Measurements from ENCODE around the gene CARS1. TPM values are rescaled to one million over a fixed set of nuclear protein-coding genes. Genes with fewer than 3 reads are reported as not detected.

CARS1 gene
- total and polyA plus RNA-seq, 2 of the 4 experiments (the other 2 are of a cell fraction), result 72.7 to 78.3 TPM

DNA sequence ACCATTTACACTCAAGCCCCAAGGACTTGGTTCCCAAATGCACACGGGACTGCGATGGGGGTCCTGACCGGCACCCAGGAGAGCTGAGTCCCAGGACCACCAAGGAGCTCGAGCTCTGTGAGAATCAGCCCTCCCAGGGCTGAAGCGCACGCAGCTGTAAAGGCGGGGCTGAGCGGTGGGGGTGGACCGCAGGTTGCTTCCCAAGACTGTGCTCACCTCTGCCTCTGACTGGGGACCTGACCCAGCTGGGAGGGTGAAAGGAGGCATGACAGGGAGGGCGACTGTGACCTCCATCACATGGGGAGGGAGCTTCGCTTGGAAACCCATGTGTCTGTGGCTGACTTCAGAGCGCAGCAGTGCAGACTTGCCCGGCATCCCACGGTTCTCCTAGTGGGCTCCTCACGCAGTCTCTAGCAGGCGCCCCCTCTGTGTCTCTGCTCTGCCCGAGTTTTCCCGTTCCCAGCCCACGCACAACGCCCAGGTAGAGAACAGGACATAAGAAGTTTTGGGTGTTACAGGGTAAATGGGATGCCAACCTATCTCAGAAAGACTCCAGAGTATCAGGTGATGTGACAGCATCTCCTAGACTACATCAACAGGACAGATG is 49.7 kb downstream of the CARS1 start:
- no peak overlapping the region for H2BK5ac ChIP-seq (ENCODE audit: low read depth, low read length, poor library complexity, severe bottlenecking)
- no peak overlapping the region for H4K91ac ChIP-seq (ENCODE audit: insufficient read depth, low read depth, low read length)
- H2AK5ac ChIP-seq (ENCODE audit: low read depth, low read length), result no peak overlapping the region
- no peak overlapping the region for H4K8ac ChIP-seq (ENCODE audit: low read depth in 2 of 2, low read length in 2 of 2)
- H3K27me3 ChIP-seq (ENCODE audit: control insufficient read depth, insufficient read depth, low read length), result no peaks in the 10 kb centered on the region
- H2BK120ac ChIP-seq (ENCODE audit: low read depth, low read length), result no peak overlapping the region
- CTCF ChIA-PET, result no interaction called here
- TF ChIP-seq FOS (IDR thresholded peaks at IDR 0.05; ENCODE audit: low read depth, low read length), result no peak
- no peak for TF ChIP-seq RFX5 (IDR thresholded peaks at IDR 0.05; ENCODE audit: low read depth, low read length)
- TF ChIP-seq CHD1 (IDR thresholded peaks at IDR 0.05; ENCODE audit: low read depth, low read length), result no peak
- TF ChIP-seq BHLHE40 (IDR thresholded peaks at IDR 0.05; ENCODE audit: low read depth, low read length), result no peak
- TF ChIP-seq MXI1 (IDR thresholded peaks at IDR 0.05; ENCODE audit: borderline replicate concordance, low read depth, low read length), result no peak
- TF ChIP-seq, protein P1, sequence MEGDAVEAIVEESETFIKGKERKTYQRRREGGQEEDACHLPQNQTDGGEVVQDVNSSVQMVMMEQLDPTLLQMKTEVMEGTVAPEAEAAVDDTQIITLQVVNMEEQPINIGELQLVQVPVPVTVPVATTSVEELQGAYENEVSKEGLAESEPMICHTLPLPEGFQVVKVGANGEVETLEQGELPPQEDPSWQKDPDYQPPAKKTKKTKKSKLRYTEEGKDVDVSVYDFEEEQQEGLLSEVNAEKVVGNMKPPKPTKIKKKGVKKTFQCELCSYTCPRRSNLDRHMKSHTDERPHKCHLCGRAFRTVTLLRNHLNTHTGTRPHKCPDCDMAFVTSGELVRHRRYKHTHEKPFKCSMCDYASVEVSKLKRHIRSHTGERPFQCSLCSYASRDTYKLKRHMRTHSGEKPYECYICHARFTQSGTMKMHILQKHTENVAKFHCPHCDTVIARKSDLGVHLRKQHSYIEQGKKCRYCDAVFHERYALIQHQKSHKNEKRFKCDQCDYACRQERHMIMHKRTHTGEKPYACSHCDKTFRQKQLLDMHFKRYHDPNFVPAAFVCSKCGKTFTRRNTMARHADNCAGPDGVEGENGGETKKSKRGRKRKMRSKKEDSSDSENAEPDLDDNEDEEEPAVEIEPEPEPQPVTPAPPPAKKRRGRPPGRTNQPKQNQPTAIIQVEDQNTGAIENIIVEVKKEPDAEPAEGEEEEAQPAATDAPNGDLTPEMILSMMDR (conservative IDR thresholded peaks at IDR 0.05; ENCODE audit: low read depth, low read length), result no peak
- no peak for TF ChIP-seq RCOR1 (IDR thresholded peaks at IDR 0.05; ENCODE audit: insufficient replicate concordance, low read length)
- TF ChIP-seq, protein P2, sequence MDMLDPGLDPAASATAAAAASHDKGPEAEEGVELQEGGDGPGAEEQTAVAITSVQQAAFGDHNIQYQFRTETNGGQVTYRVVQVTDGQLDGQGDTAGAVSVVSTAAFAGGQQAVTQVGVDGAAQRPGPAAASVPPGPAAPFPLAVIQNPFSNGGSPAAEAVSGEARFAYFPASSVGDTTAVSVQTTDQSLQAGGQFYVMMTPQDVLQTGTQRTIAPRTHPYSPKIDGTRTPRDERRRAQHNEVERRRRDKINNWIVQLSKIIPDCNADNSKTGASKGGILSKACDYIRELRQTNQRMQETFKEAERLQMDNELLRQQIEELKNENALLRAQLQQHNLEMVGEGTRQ (IDR thresholded peaks at IDR 0.05; ENCODE audit: low read depth, low read length), result no peak
- TF ChIP-seq POLR2A (IDR thresholded peaks at IDR 0.05; ENCODE audit: low read depth, low read length), result no peak
- TF ChIP-seq RAD21 (IDR thresholded peaks at IDR 0.05; ENCODE audit: low read length), result no peak
- no peak for TF ChIP-seq MAFK (IDR thresholded peaks at IDR 0.05; ENCODE audit: low read depth, low read length)
- TF ChIP-seq NFE2L2 (IDR thresholded peaks at IDR 0.05; ENCODE audit: low read depth, low read length), result no peak
- no peak for TF ChIP-seq CEBPB (IDR thresholded peaks at IDR 0.05; ENCODE audit: low read depth, low read length)
- no peak for TF ChIP-seq SMC3 (IDR thresholded peaks at IDR 0.05; ENCODE audit: low read depth, low read length)
- no peak for TF ChIP-seq MAZ (IDR thresholded peaks at IDR 0.05; ENCODE audit: borderline replicate concordance, low read depth, low read length)
- TF ChIP-seq, protein P3, sequence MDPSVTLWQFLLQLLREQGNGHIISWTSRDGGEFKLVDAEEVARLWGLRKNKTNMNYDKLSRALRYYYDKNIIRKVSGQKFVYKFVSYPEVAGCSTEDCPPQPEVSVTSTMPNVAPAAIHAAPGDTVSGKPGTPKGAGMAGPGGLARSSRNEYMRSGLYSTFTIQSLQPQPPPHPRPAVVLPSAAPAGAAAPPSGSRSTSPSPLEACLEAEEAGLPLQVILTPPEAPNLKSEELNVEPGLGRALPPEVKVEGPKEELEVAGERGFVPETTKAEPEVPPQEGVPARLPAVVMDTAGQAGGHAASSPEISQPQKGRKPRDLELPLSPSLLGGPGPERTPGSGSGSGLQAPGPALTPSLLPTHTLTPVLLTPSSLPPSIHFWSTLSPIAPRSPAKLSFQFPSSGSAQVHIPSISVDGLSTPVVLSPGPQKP (IDR thresholded peaks at IDR 0.05; ENCODE audit: borderline replicate concordance, low read depth, low read length), result no peak
- peaks cover 3 to 32% of the 10 kb centered on the region in 2 experiments; a peak in 3 of 4 replicates for H3K79me1 ChIP-seq (ENCODE audit: low read depth in 1 of 2, low read length in 2 of 2)
- H3K27ac ChIP-seq (ENCODE audit: insufficient read depth, low read length), result no peak overlapping the region
- DNase-seq (no peak), ATAC-seq (ENCODE audit: low read depth) (no peak)
- H4K20me1 ChIP-seq (ENCODE audit: insufficient read depth, low read length), result peaks cover 16% of the 10 kb centered on the region
- H3K36me3 ChIP-seq (ENCODE audit: control insufficient read depth, insufficient read depth, low read length), result peaks cover 86% of the 10 kb centered on the region
- no TSS peak for BruUV-seq (replicated peaks)
- WGBS, 2 experiments (ENCODE audit: extremely low coverage in 2 of 2, insufficient read length in 1 of 2), result no CpG with 5 or more reads among the region's 20 CpGs
- no peak overlapping the region for H3K23ac ChIP-seq (ENCODE audit: low read depth, low read length)
- no peak overlapping the region for H2BK20ac ChIP-seq (ENCODE audit: low read depth, low read length)
- no peak overlapping the region for H3K18ac ChIP-seq (ENCODE audit: low read depth, low read length)
- H2AFZ ChIP-seq (replicated peaks; ENCODE audit: low read length, poor library complexity), result no peak overlapping the region
- peak overlapping the region; percentile 63 for H2AK9ac ChIP-seq (replicated peaks; ENCODE audit: low read depth, low read length, poor library complexity)
- no peaks in the 10 kb centered on the region for H3K4me1 ChIP-seq (ENCODE audit: control insufficient read depth, insufficient read depth, low read length)
- no peak overlapping the region for H3K9ac ChIP-seq (ENCODE audit: low read depth, low read length)
- H3K4me3 ChIP-seq (ENCODE audit: insufficient read depth, low read depth, low read length), result no peak overlapping the region
- H3K56ac ChIP-seq (ENCODE audit: extremely low read depth, insufficient read depth, low read length), result no peak overlapping the region
- no peak overlapping the region for H3K14ac ChIP-seq (replicated peaks; ENCODE audit: low read depth, low read length)
- intact Hi-C loops (cut with micrococcal nuclease), result no loop called here
- H3K9me3 ChIP-seq (ENCODE audit: control insufficient read depth, insufficient read depth, low read length), result no peaks in the 10 kb centered on the region
- no peaks in the 10 kb centered on the region; the same call in 1 of the 2 replicates for H3K9me1 ChIP-seq (ENCODE audit: insufficient read depth, low read length)
- in situ Hi-C loops (cut with MboI; ENCODE audit: low sequenced_read_pairs), result no loop called here
- dilution Hi-C loops (cut with HindIII; ENCODE audit: low sequenced_read_pairs, unreplicated experiment), result no loop called here
- no peak overlapping the region for H3K4me2 ChIP-seq (ENCODE audit: low read depth, low read length)
- H4K5ac ChIP-seq (ENCODE audit: low read depth, low read length), result no peak overlapping the region
- no peak overlapping the region for H3K4ac ChIP-seq (ENCODE audit: low read depth, low read length)
- POLR2A ChIA-PET (ENCODE audit: unreplicated experiment), result no interaction called here
- no peak overlapping the region for H2BK15ac ChIP-seq (ENCODE audit: low read depth, low read length)

Data from IMR-90 (cell line).